SK-N-DZ (cell line): ENCODE measurements around the gene FOXP1.

Experiments used
- DNase-seq: peaks from one replicate; pipeline ENCODE4 v3.0.0-alpha.2; 2015; ENCODE audit warnings: low spot score
- small RNA-seq, 2 experiments: library from RNA; depleted of rRNA; stranded (forward); fragments of <200 nt; gene quantifications; one replicate each; pipeline ENCODE3, GENCODE V24; 2014

The FOXP1 gene

DNA sequence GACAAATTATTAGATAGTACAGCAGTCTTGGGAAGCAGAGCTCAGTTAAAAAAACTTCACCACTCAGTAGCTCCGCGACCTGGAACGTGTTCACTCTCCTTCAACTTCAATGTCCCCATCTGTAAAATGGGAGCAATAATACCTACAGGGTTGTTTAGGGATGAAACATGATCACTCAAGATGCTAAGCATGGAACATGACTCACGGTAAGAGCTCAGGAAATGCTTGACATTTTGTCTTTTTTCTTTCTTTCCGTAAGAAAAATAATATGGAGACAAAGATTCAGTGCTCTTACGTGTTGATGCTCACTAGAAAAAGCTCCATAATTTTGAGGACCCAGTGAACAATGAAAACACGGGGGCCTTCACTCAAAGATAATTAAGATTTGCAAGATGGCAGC, 664.4 kb downstream of the FOXP1 start:
- DNase-seq, result no peak

DNA sequence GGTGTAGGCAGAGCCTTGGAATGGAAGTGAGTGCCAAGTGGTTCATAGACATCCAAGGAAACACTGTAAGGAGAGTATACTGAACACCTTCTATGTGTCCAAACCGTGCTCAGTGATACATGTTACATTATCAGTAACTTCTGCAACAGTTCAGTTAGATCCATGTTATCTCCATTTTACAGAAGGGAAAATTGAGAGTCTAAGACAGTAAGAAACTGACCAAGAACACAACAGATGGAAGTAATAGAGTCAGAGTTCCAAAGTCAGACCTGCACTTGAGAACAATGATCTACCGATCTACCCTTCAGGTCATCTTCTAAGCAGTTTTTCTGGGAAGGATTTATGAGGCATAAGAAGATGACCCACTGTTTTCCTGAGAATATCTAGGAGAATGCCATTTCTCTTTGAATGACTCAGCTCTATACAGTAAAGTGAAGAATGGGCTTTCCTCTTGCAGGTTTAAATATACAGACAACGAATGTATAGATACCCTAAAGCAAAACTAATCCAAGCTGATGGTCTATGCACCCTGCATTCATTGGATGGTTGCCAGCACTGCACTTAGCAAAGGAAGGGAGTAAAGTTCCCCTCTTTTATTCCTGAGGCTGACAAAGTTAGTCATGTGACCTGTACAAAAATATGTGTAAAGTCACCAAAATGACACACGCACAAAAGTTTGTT, 667.0 kb downstream of the FOXP1 start:
- DNase-seq, result no peak

DNA sequence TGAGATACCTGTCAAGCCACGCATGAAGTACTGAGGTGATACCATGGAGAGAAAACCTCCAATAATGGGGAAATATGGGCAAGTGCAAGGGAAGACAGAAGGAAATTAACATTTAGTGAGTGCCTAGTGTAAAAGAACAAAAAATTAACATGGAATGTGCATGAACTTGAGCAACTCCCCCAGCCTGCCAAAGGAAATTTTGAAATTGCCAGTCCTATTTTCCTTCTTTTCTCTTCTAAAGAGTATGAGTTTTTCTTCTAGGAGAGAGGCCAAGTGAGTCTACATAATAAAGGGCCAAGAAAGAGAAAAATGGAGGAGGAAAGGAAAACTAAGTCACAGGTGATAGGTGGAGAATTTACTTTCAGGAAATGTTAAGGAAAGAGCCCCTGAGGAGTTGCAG, 668.7 kb downstream of the FOXP1 start:
- no peak for DNase-seq

DNA sequence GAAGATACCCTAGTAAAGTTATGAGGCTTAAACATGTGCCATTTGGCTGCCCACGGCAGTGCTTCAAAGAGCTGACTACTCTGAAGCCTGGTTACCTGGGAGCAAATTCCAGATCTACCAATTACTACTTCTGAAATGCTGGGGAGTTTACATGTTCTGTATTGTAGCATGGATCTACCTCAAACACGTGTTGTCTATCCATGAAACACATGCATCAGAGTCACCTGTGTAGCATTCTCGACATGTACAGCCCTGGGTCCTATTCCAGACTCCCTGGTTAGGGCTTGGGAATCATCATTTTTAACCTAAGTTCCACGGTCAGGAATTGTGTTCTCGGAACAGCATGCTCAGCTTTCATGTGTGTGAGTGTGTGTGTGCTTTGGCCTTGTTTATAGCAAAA, 671.8 kb downstream of the FOXP1 start:
- no peak for DNase-seq

DNA sequence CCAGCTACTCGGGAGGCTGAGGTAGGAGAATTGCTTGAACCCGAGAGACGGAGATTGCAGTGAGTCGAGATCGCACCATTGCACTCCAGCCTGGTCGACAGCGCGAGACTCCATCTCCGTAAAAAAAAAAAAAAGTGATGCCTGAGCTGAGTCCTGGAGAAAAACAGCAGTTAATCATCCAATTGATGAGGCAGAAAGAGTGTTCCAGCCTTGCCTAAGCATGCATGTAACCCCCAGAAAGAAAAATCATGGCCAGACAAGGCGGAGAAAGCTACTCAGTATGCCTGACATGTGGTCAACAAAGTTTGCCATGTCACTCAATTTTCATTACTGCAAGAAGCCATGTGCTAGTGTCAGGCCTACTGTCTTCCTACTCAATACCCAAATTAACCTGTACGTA, 678.0 kb downstream of the FOXP1 start:
- DNase-seq, result no peak

Small RNAs within 50 kb of the gene (small RNA-seq; reads per million reads assigned to genes)
- 0 to 0.04 reads per million in 2 experiments for gene MIR1284
